D721Med (cell line): ENCODE data around the gene CCDC91.
"Not testable (repeated sequence)": the region's sequence is repeated elsewhere in the genome, so short reads cannot be mapped to it uniquely, and the experiment has no call there.

Experiments
- DNase-seq: peaks from one replicate; pipeline ENCODE4 v3.0.0; 2011; ENCODE audit warnings: low spot score; ENCODE audit not compliant: insufficient read length
- FAIRE-seq: peaks from 2 replicates; lab custom pipeline; 2011; peaks lifted over from hg19 to GRCh38; lab: Jason Lieb, UNC
- CTCF ChIP-seq: IDR thresholded peaks from 2 replicates; pipeline ENCODE4 v1.5.1; 2012; ENCODE audit warnings: mild to moderate bottlenecking, control low read depth; ENCODE audit not compliant: insufficient read depth; ENCODE audit errors: missing control alignments

Gene CCDC91

GRCh38 chr12:28258998-28259397 lies 68.7 kb downstream of the CCDC91 start:
- peak; percentile 35 for FAIRE-seq
- DNase-seq: no peak
- TF ChIP-seq CTCF: no peak

GRCh38 chr12:28265435-28266042 lies 75.3 kb downstream of the CCDC91 start:
- FAIRE-seq (no peak), DNase-seq (no peak)
- TF ChIP-seq CTCF: no peak

- not testable (repeated sequence) for FAIRE-seq, DNase-seq
Observed at GRCh38 chr12:28267920-28268607, 77.8 kb downstream of the CCDC91 start.

DNA sequence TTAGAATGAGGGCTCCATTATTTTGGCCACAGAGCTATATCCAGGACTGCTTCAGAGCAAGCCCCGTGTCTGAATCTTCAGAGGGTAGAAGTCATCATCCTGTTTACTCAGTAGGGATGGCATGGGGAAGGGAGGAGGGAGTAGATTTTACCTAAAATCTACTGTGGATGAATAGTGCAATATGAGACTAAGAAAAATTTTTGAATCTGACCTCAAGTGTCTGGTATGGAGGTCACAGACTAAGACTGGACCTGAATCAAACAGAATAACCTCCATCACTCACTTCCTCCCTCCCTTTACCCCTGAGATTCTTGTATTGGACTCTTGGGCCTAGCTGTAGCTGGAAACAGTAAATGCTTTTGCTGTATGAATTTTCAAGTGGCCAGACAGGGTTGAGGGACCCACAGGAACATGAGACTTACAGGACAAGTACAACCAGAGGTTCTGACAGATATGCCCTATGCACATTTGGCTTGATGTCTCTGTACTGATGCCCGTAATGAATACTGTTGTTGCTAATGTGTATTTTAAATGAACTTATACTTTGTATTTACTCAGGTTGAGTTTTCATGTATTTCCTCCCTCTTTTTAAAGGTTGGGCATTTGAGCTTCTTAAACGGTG lies 78.5 kb downstream of the CCDC91 start:
- no peak for DNase-seq
- no peak for FAIRE-seq
- no peak for TF ChIP-seq CTCF

- no peak for DNase-seq
- no peak for FAIRE-seq
- TF ChIP-seq CTCF: no peak
Observed at GRCh38 chr12:28269851-28270250, 79.6 kb downstream of the CCDC91 start.

DNA sequence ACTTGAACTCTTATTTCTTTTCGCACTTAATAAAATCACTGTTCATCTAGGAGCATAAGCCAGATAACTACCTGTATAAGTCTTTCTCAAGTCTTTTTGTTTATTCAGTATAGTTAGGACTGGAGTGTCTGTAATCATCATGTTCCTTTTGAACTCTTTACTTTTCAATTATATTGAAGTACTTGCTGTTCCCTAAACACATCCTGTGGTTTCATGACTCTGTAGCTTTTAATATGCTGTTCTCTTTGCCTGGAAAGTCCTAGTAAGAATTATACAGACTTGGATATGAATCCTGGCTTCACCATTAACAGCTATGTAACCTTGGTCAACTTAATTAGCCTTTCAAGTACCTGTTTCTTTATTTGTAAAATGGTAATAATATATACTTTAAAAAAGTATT lies 88.2 kb downstream of the CCDC91 start:
- FAIRE-seq (no peak), DNase-seq (no peak)
- TF ChIP-seq CTCF: no peak

DNA sequence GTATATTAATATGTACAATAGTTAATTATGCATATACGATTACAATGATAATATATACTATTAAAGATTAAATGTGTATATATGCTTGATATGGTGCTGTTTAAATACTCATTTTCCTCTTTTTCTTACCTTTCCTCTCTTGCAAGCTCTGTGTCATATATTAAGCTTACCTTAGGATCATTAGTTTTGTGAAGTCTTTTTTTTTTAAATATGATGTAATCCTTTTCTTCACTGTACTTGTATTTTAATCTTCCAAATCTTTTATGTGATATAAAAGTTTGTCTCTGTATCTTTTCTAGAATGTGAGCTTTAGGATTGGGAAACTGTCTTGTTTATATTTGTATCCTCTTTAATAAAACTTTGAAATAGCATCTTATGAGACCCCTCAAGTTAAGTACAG lies 88.7 kb downstream of the CCDC91 start:
- TF ChIP-seq CTCF: no peak
- FAIRE-seq: no peak
- no peak for DNase-seq
